C4-2B (cell line): ENCODE results near the gene KDM2A.

Source experiments
- H3K27ac ChIP-seq: fragments of 450-650 bp; 2 replicates; pipeline ENCODE4 v1.5.1; 2017
- ZFX ChIP-seq: fragments of 450-650 bp; IDR thresholded peaks from 2 replicates; pipeline ENCODE4 v1.6.1; 2017
- TF ChIP-seq, protein P1 (sequence below): fragments of 450-650 bp; conservative IDR thresholded peaks from 2 replicates; pipeline ENCODE4 v1.5.1; 2017; ENCODE audit warnings: mild to moderate bottlenecking

KDM2A gene

DNA sequence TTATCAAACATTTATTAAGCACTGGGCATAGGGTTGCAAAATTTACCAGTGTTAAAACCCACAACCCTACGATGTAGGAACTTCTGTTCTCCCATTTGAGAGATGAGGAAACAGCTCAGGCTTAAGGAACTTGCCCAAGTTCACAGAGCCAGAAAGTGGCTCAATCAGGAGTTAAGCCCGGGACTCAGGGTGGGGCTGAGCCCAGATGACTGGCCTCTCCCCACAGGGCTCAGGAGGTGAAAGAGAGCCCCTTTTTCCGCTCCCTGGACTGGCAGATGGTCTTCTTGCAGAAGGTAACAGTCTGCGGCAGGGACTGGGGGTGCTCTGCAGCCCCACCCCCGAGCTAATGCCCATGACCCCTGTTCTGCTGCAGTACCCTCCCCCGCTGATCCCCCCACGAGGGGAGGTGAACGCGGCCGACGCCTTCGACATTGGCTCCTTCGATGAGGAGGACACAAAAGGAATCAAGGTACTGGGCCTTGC is 164.5 kb downstream of the KDM2A start:
- TF ChIP-seq, protein P1, sequence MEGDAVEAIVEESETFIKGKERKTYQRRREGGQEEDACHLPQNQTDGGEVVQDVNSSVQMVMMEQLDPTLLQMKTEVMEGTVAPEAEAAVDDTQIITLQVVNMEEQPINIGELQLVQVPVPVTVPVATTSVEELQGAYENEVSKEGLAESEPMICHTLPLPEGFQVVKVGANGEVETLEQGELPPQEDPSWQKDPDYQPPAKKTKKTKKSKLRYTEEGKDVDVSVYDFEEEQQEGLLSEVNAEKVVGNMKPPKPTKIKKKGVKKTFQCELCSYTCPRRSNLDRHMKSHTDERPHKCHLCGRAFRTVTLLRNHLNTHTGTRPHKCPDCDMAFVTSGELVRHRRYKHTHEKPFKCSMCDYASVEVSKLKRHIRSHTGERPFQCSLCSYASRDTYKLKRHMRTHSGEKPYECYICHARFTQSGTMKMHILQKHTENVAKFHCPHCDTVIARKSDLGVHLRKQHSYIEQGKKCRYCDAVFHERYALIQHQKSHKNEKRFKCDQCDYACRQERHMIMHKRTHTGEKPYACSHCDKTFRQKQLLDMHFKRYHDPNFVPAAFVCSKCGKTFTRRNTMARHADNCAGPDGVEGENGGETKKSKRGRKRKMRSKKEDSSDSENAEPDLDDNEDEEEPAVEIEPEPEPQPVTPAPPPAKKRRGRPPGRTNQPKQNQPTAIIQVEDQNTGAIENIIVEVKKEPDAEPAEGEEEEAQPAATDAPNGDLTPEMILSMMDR = no peak
- no peak for TF ChIP-seq ZFX
- H3K27ac ChIP-seq = no peak overlapping the region

DNA sequence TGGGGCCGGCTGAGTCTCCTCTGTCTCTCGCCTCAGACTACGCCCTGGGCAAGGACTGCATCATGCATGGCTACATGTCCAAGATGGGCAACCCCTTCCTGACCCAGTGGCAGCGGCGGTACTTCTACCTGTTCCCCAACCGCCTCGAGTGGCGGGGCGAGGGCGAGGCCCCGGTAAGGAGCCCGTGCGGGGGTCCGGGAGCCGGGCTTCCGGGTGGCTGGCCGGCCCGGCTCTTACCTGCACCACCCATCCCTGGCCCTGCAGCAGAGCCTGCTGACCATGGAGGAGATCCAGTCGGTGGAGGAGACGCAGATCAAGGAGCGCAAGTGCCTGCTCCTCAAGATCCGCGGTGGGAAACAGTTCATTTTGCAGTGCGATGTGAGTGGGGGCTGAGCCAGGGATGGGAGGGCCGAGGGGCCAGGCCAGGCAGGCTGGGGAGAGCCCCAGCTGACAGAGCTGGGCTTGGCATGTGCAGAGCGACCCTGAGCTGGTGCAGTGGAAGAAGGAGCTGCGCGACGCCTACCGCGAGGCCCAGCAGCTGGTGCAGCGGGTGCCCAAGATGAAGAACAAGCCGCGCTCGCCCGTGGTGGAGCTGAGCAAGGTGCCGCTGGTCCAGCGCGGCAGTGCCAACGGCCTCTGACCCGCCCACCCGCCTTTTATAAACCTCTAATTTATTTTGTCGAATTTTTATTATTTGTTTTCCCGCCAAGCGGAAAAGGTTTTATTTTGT is 165.9 kb downstream of the KDM2A start:
- H3K27ac ChIP-seq = no peak overlapping the region
- TF ChIP-seq ZFX = no peak
- TF ChIP-seq, protein P1 = no peak

DNA sequence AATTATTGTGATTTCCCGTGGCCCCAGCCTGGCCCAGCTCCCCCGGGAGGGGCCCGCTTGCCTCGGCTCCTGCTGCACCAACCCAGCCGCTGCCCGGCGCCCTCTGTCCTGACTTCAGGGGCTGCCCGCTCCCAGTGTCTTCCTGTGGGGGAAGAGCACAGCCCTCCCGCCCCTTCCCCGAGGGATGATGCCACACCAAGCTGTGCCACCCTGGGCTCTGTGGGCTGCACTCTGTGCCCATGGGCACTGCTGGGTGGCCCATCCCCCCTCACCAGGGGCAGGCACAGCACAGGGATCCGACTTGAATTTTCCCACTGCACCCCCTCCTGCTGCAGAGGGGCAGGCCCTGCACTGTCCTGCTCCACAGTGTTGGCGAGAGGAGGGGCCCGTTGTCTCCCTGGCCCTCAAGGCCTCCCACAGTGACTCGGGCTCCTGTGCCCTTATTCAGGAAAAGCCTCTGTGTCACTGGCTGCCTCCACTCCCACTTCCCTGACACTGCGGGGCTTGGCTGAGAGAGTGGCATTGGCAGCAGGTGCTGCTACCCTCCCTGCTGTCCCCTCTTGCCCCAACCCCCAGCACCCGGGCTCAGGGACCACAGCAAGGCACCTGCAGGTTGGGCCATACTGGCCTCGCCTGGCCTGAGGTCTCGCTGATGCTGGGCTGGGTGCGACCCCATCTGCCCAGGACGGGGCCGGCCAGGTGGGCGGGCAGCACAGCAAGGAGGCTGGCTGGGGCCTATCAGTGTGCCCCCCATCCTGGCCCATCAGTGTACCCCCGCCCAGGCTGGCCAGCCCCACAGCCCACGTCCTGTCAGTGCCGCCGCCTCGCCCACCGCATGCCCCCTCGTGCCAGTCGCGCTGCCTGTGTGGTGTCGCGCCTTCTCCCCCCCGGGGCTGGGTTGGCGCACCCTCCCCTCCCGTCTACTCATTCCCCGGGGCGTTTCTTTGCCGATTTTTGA is 166.8 kb downstream of the KDM2A start:
- TF ChIP-seq ZFX = no peak
- TF ChIP-seq, protein P1 = no peak
- H3K27ac ChIP-seq = no peak overlapping the region

DNA sequence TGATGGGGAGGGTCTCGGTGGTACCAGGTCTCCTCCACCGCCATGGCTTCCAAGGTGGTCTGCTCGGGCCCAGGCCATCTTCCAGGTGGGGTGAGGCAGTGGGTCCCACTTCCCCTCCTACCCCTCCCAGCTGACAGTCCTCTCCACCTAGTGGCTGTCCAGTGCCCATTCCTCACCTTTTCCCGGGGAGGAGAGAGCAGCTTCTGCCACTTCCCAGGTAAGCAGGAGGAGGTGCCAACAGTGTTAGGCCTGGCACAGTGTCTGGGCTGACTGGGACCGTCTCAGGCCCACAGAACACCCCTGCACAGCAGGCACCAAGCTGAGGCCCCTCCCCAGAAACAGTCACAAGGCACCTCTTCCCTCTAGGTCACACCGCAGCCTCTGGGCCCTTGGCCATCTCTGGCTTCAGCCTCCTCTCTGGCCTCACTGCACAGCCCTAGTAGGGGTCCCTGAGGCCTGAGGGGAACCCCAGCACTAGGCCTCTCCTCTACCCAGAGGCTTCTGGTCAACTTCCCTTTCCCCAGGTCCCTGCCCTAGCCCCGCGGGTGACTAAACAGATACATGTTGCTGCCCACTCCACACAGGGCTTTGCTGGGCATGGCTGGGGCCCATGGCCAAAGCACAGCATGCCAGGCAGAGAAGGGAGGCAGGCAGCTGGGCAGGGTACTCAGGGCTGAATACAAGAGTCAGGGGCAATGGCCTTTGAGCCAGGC is 167.7 kb downstream of the KDM2A start:
- peak overlapping the region; percentile 100 for H3K27ac ChIP-seq
- TF ChIP-seq, protein P1 = no peak
- TF ChIP-seq ZFX = 0 out of 2 replicates have a peak, but pooled peaks have one; percentile 10

DNA sequence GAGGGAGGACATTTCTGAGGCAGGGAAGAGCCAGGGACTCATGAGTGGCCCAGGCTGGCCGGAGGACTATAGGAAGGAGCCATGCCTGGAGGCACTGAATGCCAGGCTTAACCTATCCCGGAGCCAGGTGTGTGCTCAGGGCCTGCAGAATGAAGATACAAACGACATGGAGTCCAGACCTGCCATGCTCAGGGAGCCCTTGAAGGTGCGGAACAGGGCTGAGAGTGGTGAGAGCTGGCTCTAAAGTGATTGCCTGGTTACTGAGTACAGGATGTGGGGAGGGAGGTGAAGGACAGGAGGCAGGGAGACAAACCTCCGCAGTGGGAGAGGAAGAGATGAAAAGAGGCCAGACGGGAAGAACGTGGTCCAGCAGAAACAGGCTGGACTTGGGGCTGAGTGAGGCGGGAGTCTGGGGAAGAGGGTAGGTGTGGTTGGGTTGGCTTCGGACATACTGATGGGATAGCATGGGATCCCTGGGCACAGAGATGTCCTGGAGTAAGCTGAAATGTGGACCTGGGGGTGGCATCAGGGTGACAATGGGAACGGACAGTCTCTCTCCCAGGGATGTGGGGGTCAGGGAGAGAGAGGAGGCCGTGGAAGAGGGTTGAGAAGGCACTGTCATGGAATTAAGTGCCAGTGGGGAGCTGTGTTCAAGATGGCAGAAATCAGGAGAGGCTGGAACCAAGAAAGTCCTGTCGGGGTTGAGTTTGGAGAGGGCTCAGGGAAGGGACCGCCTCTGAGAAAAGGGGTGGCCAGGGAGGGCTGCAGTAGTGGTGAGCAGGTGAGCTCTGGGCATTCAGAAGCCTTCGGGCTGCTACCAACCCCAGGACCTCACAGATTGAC is 168.5 kb downstream of the KDM2A start:
- TF ChIP-seq, protein P1 = no peak
- TF ChIP-seq ZFX = no peak
- peak overlapping the region; percentile 100 for H3K27ac ChIP-seq

GRCh38 chr11:67288198-67288451 is 169.1 kb downstream of the KDM2A start:
- no peak for TF ChIP-seq ZFX
- TF ChIP-seq, protein P1 = no peak
- H3K27ac ChIP-seq = peak overlapping the region; percentile 100
